Neural progenitor cell (in vitro differentiated cells): ENCODE results near the gene WNT6. TPM values are rescaled to one million over a fixed set of nuclear protein-coding genes. Genes with fewer than 3 reads are reported as not detected.

Experiments used
- DNase-seq: peaks from one replicate; pipeline ENCODE4 v3.0.0-alpha.2; 2016; ENCODE audit warnings: low spot score
- H2AFZ ChIP-seq: fragments of 200-600 bp; sonication (generic); replicated peaks from 2 replicates; pipeline ENCODE4 v1.6.1; 2016; ENCODE audit warnings: antibody characterized with exemption
- H3F3A ChIP-seq: fragments of 200-600 bp; sonication (generic); 2 replicates; pipeline ENCODE4 v1.6.1; 2016; ENCODE audit warnings: antibody characterized with exemption, low read depth
- H3K27ac ChIP-seq: fragments of 200-600 bp; sonication (generic); 2 replicates; pipeline ENCODE4 v1.5.1; 2016; ENCODE audit warnings: mild to moderate bottlenecking
- H3K27me3 ChIP-seq: fragments of 200-600 bp; sonication (generic); 2 replicates; pipeline ENCODE4 v1.6.1; 2016; ENCODE audit warnings: mild to moderate bottlenecking, moderate library complexity
- H3K36me3 ChIP-seq: fragments of 200-600 bp; sonication (generic); 2 replicates; pipeline ENCODE4 v1.5.1; 2016
- H3K4me1 ChIP-seq: fragments of 200-600 bp; sonication (generic); 2 replicates; pipeline ENCODE4 v1.6.1; 2016; ENCODE audit warnings: mixed run types
- H3K4me2 ChIP-seq: fragments of 200-600 bp; sonication (generic); 2 replicates; pipeline ENCODE4 v1.6.1; 2016
- H3K4me3 ChIP-seq: fragments of 200-600 bp; sonication (generic); 2 replicates; pipeline ENCODE4 v1.5.1; 2016
- H3K79me2 ChIP-seq: fragments of 200-600 bp; sonication (generic); 2 replicates; pipeline ENCODE4 v1.6.1; 2016; ENCODE audit warnings: low read depth
- H3K9ac ChIP-seq: fragments of 200-600 bp; sonication (generic); 2 replicates; pipeline ENCODE4 v1.6.1; 2016
- H3K9me3 ChIP-seq: fragments of 200-600 bp; sonication (generic); 2 replicates; pipeline ENCODE4 v1.5.1; 2016; ENCODE audit warnings: low read depth
- H4K20me1 ChIP-seq: fragments of 200-600 bp; sonication (generic); 2 replicates; pipeline ENCODE4 v1.6.1; 2016; ENCODE audit warnings: low read depth
- H3K27ac Mint-ChIP-seq: 3 replicates; pipeline ENCODE4 v1.8.0; 2021; ENCODE audit warnings: mixed read lengths
- H3K27me3 Mint-ChIP-seq: 2 replicates; pipeline ENCODE4 v1.8.0; 2022; ENCODE audit warnings: low read depth, mild to moderate bottlenecking, inconsistent platforms, moderate library complexity, mixed read lengths; ENCODE audit not compliant: insufficient read depth
- H3K36me3 Mint-ChIP-seq: 3 replicates; pipeline ENCODE4 v1.8.0; 2021; ENCODE audit warnings: mixed read lengths
- H3K4me1 Mint-ChIP-seq: 3 replicates; pipeline ENCODE4 v1.8.0; 2021; ENCODE audit warnings: mixed read lengths
- H3K4me3 Mint-ChIP-seq: 3 replicates; pipeline ENCODE4 v1.8.0; 2021; ENCODE audit warnings: mild to moderate bottlenecking, moderate library complexity, mixed read lengths
- H3K9me3 Mint-ChIP-seq: 3 replicates; pipeline ENCODE4 v1.8.0; 2020; ENCODE audit warnings: mixed read lengths
- CTCF ChIP-seq: fragments of 200-600 bp; sonication (generic); IDR thresholded peaks from 2 replicates; pipeline ENCODE4 v1.5.1; 2017; ENCODE audit warnings: antibody characterized with exemption, mild to moderate bottlenecking
- EZH2 ChIP-seq: fragments of 200-600 bp; sonication (generic); IDR thresholded peaks from 2 replicates; pipeline ENCODE4 v1.6.1; 2017; ENCODE audit warnings: antibody characterized with exemption, mild to moderate bottlenecking, moderate library complexity
- EZH2phosphoT487 ChIP-seq: fragments of 200-600 bp; sonication (generic); IDR thresholded peaks from 2 replicates; pipeline ENCODE4 v1.6.1; 2017; ENCODE audit warnings: antibody characterized with exemption
- total RNA-seq: library from RNA; depleted of rRNA; stranded (reverse); fragments of >200 nt; gene quantifications from 2 replicates; pipeline ENCODE4 v1.2.3, GENCODE V29; 2015; ENCODE audit warnings: low replicate concordance

The WNT6 gene
- total RNA-seq, 1 donor from 2014 or later, result not detected

GRCh38 chr2:218878486-218878885 lies 18.9 kb downstream of the WNT6 start:
- H3K79me2 ChIP-seq, result no peaks in the 10 kb centered on the region
- Mint-ChIP-seq H3K27ac (no peak overlapping the region), H3K4me1 (peaks cover 22% of the 10 kb centered on the region), H3K9me3 (peaks cover 4% of the 10 kb centered on the region), H3K36me3 (no peaks in the 10 kb centered on the region), H3K27me3 (peaks cover 74% of the 10 kb centered on the region), H3K4me3 (no peak overlapping the region)
- H3K36me3 ChIP-seq, result no peaks in the 10 kb centered on the region
- peaks cover 75% of the 10 kb centered on the region for H4K20me1 ChIP-seq
- no peak overlapping the region for H3K4me3 ChIP-seq
- no peaks in the 10 kb centered on the region for H3K9me3 ChIP-seq
- H3K27me3 ChIP-seq, result peaks cover 100% of the 10 kb centered on the region
- no peak overlapping the region for H3K9ac ChIP-seq
- peaks cover 19% of the 10 kb centered on the region for H3F3A ChIP-seq
- no peak overlapping the region for H2AFZ ChIP-seq
- H3K4me1 ChIP-seq, result peaks cover 36% of the 10 kb centered on the region
- H3K27ac ChIP-seq, result no peak overlapping the region
- peak overlapping the region; percentile 69 for H3K4me2 ChIP-seq
- TF ChIP-seq EZH2 (no peak), EZH2phosphoT487 (no peak), CTCF (no peak)
- DNase-seq, result no peak

GRCh38 chr2:218878926-218879761 lies 19.5 kb downstream of the WNT6 start:
- no peak for TF ChIP-seq EZH2
- TF ChIP-seq EZH2phosphoT487, result no peak
- TF ChIP-seq CTCF, result no peak
- Mint-ChIP-seq H3K4me1 (peaks cover 22% of the 10 kb centered on the region), H3K27ac (no peak overlapping the region), H3K36me3 (no peaks in the 10 kb centered on the region), H3K27me3 (peaks cover 76% of the 10 kb centered on the region), H3K4me3 (peak overlapping the region; percentile 57), H3K9me3 (peaks cover 4% of the 10 kb centered on the region)
- Histone ChIP-seq H3K4me2 (peak overlapping the region; percentile 69), H3K4me3 (peak overlapping the region; percentile 29), H3K9ac (no peak overlapping the region), H3K79me2 (no peaks in the 10 kb centered on the region), H3K27me3 (peaks cover 100% of the 10 kb centered on the region), H2AFZ (no peak overlapping the region), H3K9me3 (no peaks in the 10 kb centered on the region), H3K27ac (no peak overlapping the region), H3K4me1 (peaks cover 32% of the 10 kb centered on the region), H3K36me3 (no peaks in the 10 kb centered on the region), H4K20me1 (peaks cover 68% of the 10 kb centered on the region), H3F3A (peaks cover 19% of the 10 kb centered on the region)
- peak; percentile 76 for DNase-seq

GRCh38 chr2:218879776-218880101 lies 20.1 kb downstream of the WNT6 start:
- peaks cover 32% of the 10 kb centered on the region for H3K4me1 ChIP-seq
- H3K9me3 ChIP-seq, result no peaks in the 10 kb centered on the region
- Mint-ChIP-seq H3K27me3 (peaks cover 76% of the 10 kb centered on the region), H3K27ac (no peak overlapping the region), H3K4me1 (peaks cover 25% of the 10 kb centered on the region), H3K36me3 (no peaks in the 10 kb centered on the region), H3K4me3 (peak overlapping the region; percentile 57), H3K9me3 (peaks cover 4% of the 10 kb centered on the region)
- H4K20me1 ChIP-seq, result peaks cover 65% of the 10 kb centered on the region
- DNase-seq, result no peak
- no peak overlapping the region for H2AFZ ChIP-seq
- peaks cover 100% of the 10 kb centered on the region for H3K27me3 ChIP-seq
- H3K4me3 ChIP-seq, result peak overlapping the region; percentile 29
- H3K4me2 ChIP-seq, result peak overlapping the region; percentile 69
- no peak overlapping the region for H3K27ac ChIP-seq
- H3K9ac ChIP-seq, result no peak overlapping the region
- TF ChIP-seq CTCF (no peak), EZH2 (no peak), EZH2phosphoT487 (no peak)
- H3F3A ChIP-seq, result peaks cover 19% of the 10 kb centered on the region
- no peaks in the 10 kb centered on the region for H3K36me3 ChIP-seq
- H3K79me2 ChIP-seq, result no peaks in the 10 kb centered on the region
